IMR-90 (cell line): Measurements from ENCODE around the gene HSPA12A. TPM values are rescaled to one million over a fixed set of nuclear protein-coding genes. Genes with fewer than 3 reads are reported as not detected.

Experiments used
- ATAC-seq: fragments of 200-7000 bp; cut with Tn5 transposase; 2 replicates; pipeline ENCODE4 v1.9.1; 2020; ENCODE audit warnings: low read depth, mild to moderate bottlenecking, moderate library complexity
- BruUV-seq: library from RNA; stranded (reverse); fragments of 400-500 nt; replicated peaks from 2 replicates; lab custom pipeline; 2021; lab: Mats Ljungman, UMichigan
- CTCF ChIA-PET: fragments of 300-600 bp; formaldehyde crosslinking; extraction: SDS; loops from one replicate; lab custom pipeline; 2021; ENCODE audit warnings: antibody characterized with exemption; lab: Yijun Ruan, JAX
- POLR2A ChIA-PET: fragments of 300-600 bp; sonication (Branson Sonifier 250); formaldehyde crosslinking; loops from one replicate; lab custom pipeline; 2022; ENCODE audit warnings: antibody characterized with exemption; ENCODE audit not compliant: unreplicated experiment; lab: Charles Lee
- DNase-seq: peaks from one replicate; pipeline ENCODE4 v3.0.0; 2013
- H2AFZ ChIP-seq: replicated peaks from 2 replicates; pipeline ENCODE3; 2013; ENCODE audit warnings: low read length, mild to moderate bottlenecking; ENCODE audit not compliant: poor library complexity
- H2AK5ac ChIP-seq: 2 replicates; pipeline ENCODE4 v1.6.1; 2013; ENCODE audit warnings: low read depth, low read length, inconsistent platforms
- H2AK9ac ChIP-seq: replicated peaks from 2 replicates; pipeline ENCODE3; 2013; ENCODE audit warnings: mild to moderate bottlenecking, low read depth, low read length, moderate library complexity; ENCODE audit not compliant: poor library complexity
- H2BK120ac ChIP-seq: 2 replicates; pipeline ENCODE4 v1.6.1; 2013; ENCODE audit warnings: low read depth, low read length, inconsistent platforms
- H2BK15ac ChIP-seq: 3 replicates; pipeline ENCODE4 v1.6.1; 2013; ENCODE audit warnings: low read depth, low read length, inconsistent platforms
- H2BK20ac ChIP-seq: 2 replicates; pipeline ENCODE4 v1.6.1; 2013; ENCODE audit warnings: low read depth, mild to moderate bottlenecking, inconsistent platforms, low read length, moderate library complexity
- H2BK5ac ChIP-seq: 2 replicates; pipeline ENCODE4 v1.6.1; 2013; ENCODE audit warnings: mild to moderate bottlenecking, low read depth, low read length, inconsistent platforms; ENCODE audit not compliant: poor library complexity, severe bottlenecking
- H3K14ac ChIP-seq: replicated peaks from 2 replicates; pipeline ENCODE4 v1.6.1; 2013; ENCODE audit warnings: low read depth, low read length, inconsistent platforms
- H3K18ac ChIP-seq: 2 replicates; pipeline ENCODE4 v1.6.1; 2013; ENCODE audit warnings: low read depth, low read length, control low read depth
- H3K23ac ChIP-seq: 2 replicates; pipeline ENCODE4 v1.6.1; 2013; ENCODE audit warnings: low read depth, low read length, inconsistent platforms
- H3K27ac ChIP-seq: 2 replicates; pipeline ENCODE4 v1.5.1; 2013; ENCODE audit warnings: mild to moderate bottlenecking, control low read depth, low read length; ENCODE audit not compliant: insufficient read depth
- H3K27me3 ChIP-seq: 2 replicates; pipeline ENCODE4 v1.6.1; 2013; ENCODE audit warnings: low read length; ENCODE audit not compliant: control insufficient read depth, insufficient read depth
- H3K36me3 ChIP-seq: 2 replicates; pipeline ENCODE4 v1.6.1; 2013; ENCODE audit warnings: low read length, mixed read lengths; ENCODE audit not compliant: control insufficient read depth, insufficient read depth
- H3K4ac ChIP-seq: 2 replicates; pipeline ENCODE4 v1.6.1; 2013; ENCODE audit warnings: low read depth, low read length, inconsistent platforms
- H3K4me1 ChIP-seq: 2 replicates; pipeline ENCODE4 v1.6.1; 2013; ENCODE audit warnings: low read length, mixed read lengths; ENCODE audit not compliant: control insufficient read depth, insufficient read depth
- H3K4me2 ChIP-seq: 2 replicates; pipeline ENCODE4 v1.6.1; 2013; ENCODE audit warnings: low read depth, mild to moderate bottlenecking, control low read depth, low read length, moderate library complexity
- H3K4me3 ChIP-seq: 2 replicates; pipeline ENCODE4 v1.5.1; 2013; ENCODE audit warnings: low read depth, mild to moderate bottlenecking, control low read depth, low read length, moderate library complexity; ENCODE audit not compliant: insufficient read depth
- H3K56ac ChIP-seq: 2 replicates; pipeline ENCODE4 v1.6.1; 2013; ENCODE audit warnings: low read length, inconsistent platforms; ENCODE audit not compliant: insufficient read depth; ENCODE audit errors: extremely low read depth
- H3K79me1 ChIP-seq, 2 experiments: 2 replicates each; pipeline ENCODE4 v1.6.1; 2013; ENCODE audit warnings: low read length in 2 of 2, inconsistent platforms in 1 of 2, low read depth in 1 of 2
- H3K9ac ChIP-seq: 2 replicates; pipeline ENCODE4 v1.6.1; 2013; ENCODE audit warnings: low read depth, low read length, control low read depth
- H3K9me1 ChIP-seq: 2 replicates; pipeline ENCODE4 v1.6.1; 2013; ENCODE audit warnings: low read length, inconsistent platforms; ENCODE audit not compliant: insufficient read depth
- H3K9me3 ChIP-seq: 2 replicates; pipeline ENCODE4 v1.6.1; 2013; ENCODE audit warnings: low read length; ENCODE audit not compliant: control insufficient read depth, insufficient read depth
- H4K20me1 ChIP-seq: 2 replicates; pipeline ENCODE4 v1.6.1; 2013; ENCODE audit warnings: low read length, inconsistent platforms; ENCODE audit not compliant: insufficient read depth
- H4K5ac ChIP-seq: 2 replicates; pipeline ENCODE4 v1.6.1; 2013; ENCODE audit warnings: mild to moderate bottlenecking, low read depth, low read length, control low read depth
- H4K8ac ChIP-seq, 2 experiments: 2 replicates each; pipeline ENCODE4 v1.6.1; 2013; ENCODE audit warnings: low read depth in 2 of 2, low read length in 2 of 2, control low read depth in 1 of 2, inconsistent platforms in 1 of 2
- H4K91ac ChIP-seq: 2 replicates; pipeline ENCODE4 v1.6.1; 2013; ENCODE audit warnings: low read depth, low read length, inconsistent platforms; ENCODE audit not compliant: insufficient read depth
- NFE2L2 ChIP-seq: fragments of 150-350 bp; IDR thresholded peaks from 2 replicates; pipeline ENCODE4 v1.6.1; 2016; ENCODE audit warnings: low read depth, mild to moderate bottlenecking, low read length
- WGBS, 2 experiments: methylation state at CpG; one replicate each; pipeline versions ENCODE4 v1.1.5 to v1.1.7; 2013; ENCODE audit warnings: missing lambda C conversion rate in 2 of 2; ENCODE audit not compliant: insufficient read length in 1 of 2; ENCODE audit errors: extremely low coverage in 2 of 2; 5-methylcytosine and 5-hydroxymethylcytosine counted together
- dilution Hi-C: fragments of 300-500 bp; cut with HindIII; formaldehyde crosslinking; loops from one replicate; pipeline ENCODE4 v1.14.3; 2018; ENCODE audit warnings: low sequenced_read_pairs; ENCODE audit not compliant: unreplicated experiment
- in situ Hi-C: fragments of 300-500 bp; cut with MboI; formaldehyde crosslinking; loops from 3 replicates; pipeline ENCODE4 v1.14.3; 2019; ENCODE audit warnings: low sequenced_read_pairs, inconsistent platforms, mixed read lengths
- intact Hi-C: fragments of 100-400 bp; cut with micrococcal nuclease; formaldehyde crosslinking; loops from 2 replicates; pipeline ENCODE4 v1.10.0; 2022
- polyA plus RNA-seq, 3 experiments: library from polyadenylated mRNA; depleted of rRNA; stranded (reverse); fragments of >200 nt; gene quantifications; 2 replicates each; pipeline ENCODE4 v1.2.3, GENCODE V29; 2012; ENCODE audit warnings: low replicate concordance in 1 of 3
- total RNA-seq: library from RNA; depleted of rRNA; stranded (reverse); fragments of >200 nt; gene quantifications from 2 replicates; pipeline ENCODE4 v1.2.3, GENCODE V29; 2012

HSPA12A gene
- total and polyA plus RNA-seq, 2 of the 4 experiments (the other 2 are of a cell fraction) = 16.1 to 16.7 TPM

- Histone ChIP-seq H2BK20ac (no peak overlapping the region), H3K9me3 (no peaks in the 10 kb centered on the region), H2AK5ac (no peak overlapping the region), H3K27me3 (no peaks in the 10 kb centered on the region), H3K27ac (no peak overlapping the region), H3K79me1 (0 out of 4 replicates have a peak, but pooled peaks cover 0 to 3% of the 10 kb centered on the region in 2 experiments), H3K4me1 (peaks cover 14% of the 10 kb centered on the region), H2AFZ (no peak overlapping the region), H4K20me1 (no peaks in the 10 kb centered on the region), H3K4me3 (no peak overlapping the region), H4K91ac (no peak overlapping the region), H3K18ac (no peak overlapping the region), H3K36me3 (no peaks in the 10 kb centered on the region; the same call in 1 of the 2 replicates), H3K4me2 (no peak overlapping the region), H4K8ac (no peak overlapping the region), H3K56ac (no peak overlapping the region), H3K9me1 (peaks cover 9% of the 10 kb centered on the region), H2BK120ac (no peak overlapping the region), H2AK9ac (no peak overlapping the region), H3K4ac (no peak overlapping the region), H4K5ac (no peak overlapping the region), H3K14ac (no peak overlapping the region), H3K9ac (no peak overlapping the region), H3K23ac (no peak overlapping the region), H2BK15ac (no peak overlapping the region), H2BK5ac (no peak overlapping the region)
- ATAC-seq = no peak
- in situ Hi-C loops = no loop called here
- no peak for DNase-seq
- POLR2A ChIA-PET = no interaction called here
- CTCF ChIA-PET = interaction anchor here (0.6 to 4.9 kb wide), 2 partner anchors 102 to 494 kb away, joined by 3 to 39 read pairs; no protein-coding TSS in a partner anchor
- intact Hi-C loops = no loop called here
- BruUV-seq = no TSS peak
- WGBS, 2 experiments = no CpG with 5 or more reads among the region's 3 CpGs
- dilution Hi-C loops = loop anchor here (25.0 kb wide), 1 partner anchor 101 kb away; no protein-coding TSS in a partner anchor
- TF ChIP-seq NFE2L2 = no peak
Measured at GRCh38 chr10:116686632-116687031, 55.7 kb downstream of the HSPA12A start.
